NCI-H446 treated with DMSO at 0.1 percent for 48 hours (cell line): Measurements from ENCODE around the gene PPM1F.

Source experiments
- DNase-seq: peaks from one replicate; lab custom pipeline; 2025; lab: John Stamatoyannopoulos, UW

PPM1F gene

GRCh38 chr22:21975273-21975672, 22.6 kb upstream of the PPM1F start:
- DNase-seq, result no peak

- DNase-seq, result no peak
Measured at GRCh38 chr22:21974058-21974649, 21.5 kb upstream of the PPM1F start.

- DNase-seq, result no peak
Measured at GRCh38 chr22:21972806-21973205, 20.2 kb upstream of the PPM1F start.

GRCh38 chr22:21972293-21972779, 19.7 kb upstream of the PPM1F start:
- no peak for DNase-seq

- no peak for DNase-seq
Measured at GRCh38 chr22:21971858-21972275, 19.2 kb upstream of the PPM1F start.

GRCh38 chr22:21970800-21971617, 18.4 kb upstream of the PPM1F start:
- DNase-seq, result no peak

- DNase-seq, result no peak
Measured at GRCh38 chr22:21970037-21970799, 17.6 kb upstream of the PPM1F start.

GRCh38 chr22:21968452-21969129, 15.9 kb upstream of the PPM1F start:
- DNase-seq, result no peak

- no peak for DNase-seq
Measured at GRCh38 chr22:21967693-21968271, 15.1 kb upstream of the PPM1F start.

GRCh38 chr22:21966643-21967516, 14.2 kb upstream of the PPM1F start:
- no peak for DNase-seq

- no peak for DNase-seq
Measured at GRCh38 chr22:21965762-21966288, 13.2 kb upstream of the PPM1F start.

- no peak for DNase-seq
Measured at GRCh38 chr22:21964918-21965484, 12.4 kb upstream of the PPM1F start.

- no peak for DNase-seq
Measured at GRCh38 chr22:21964234-21964633, 11.6 kb upstream of the PPM1F start.

GRCh38 chr22:21963790-21964211, 11.2 kb upstream of the PPM1F start:
- no peak for DNase-seq

- DNase-seq, result no peak
Measured at GRCh38 chr22:21963286-21963685, 10.6 kb upstream of the PPM1F start.

GRCh38 chr22:21962655-21962949, 10.0 kb upstream of the PPM1F start:
- no peak for DNase-seq

GRCh38 chr22:21961886-21962654, 9.4 kb upstream of the PPM1F start:
- DNase-seq, result no peak

- DNase-seq, result no peak
Measured at GRCh38 chr22:21961127-21961867, 8.6 kb upstream of the PPM1F start.
